Hematopoietic multipotent progenitor cell treated with erythropoietin and hydrocortisone succinate and interleukin-3 and kit ligand, for 4 days (in vitro differentiated cells): ENCODE data around the gene GATA6.

Experiments
- DNase-seq: peaks from one replicate; pipeline ENCODE4 v3.0.0-alpha.2; 2015

The GATA6 gene

DNA sequence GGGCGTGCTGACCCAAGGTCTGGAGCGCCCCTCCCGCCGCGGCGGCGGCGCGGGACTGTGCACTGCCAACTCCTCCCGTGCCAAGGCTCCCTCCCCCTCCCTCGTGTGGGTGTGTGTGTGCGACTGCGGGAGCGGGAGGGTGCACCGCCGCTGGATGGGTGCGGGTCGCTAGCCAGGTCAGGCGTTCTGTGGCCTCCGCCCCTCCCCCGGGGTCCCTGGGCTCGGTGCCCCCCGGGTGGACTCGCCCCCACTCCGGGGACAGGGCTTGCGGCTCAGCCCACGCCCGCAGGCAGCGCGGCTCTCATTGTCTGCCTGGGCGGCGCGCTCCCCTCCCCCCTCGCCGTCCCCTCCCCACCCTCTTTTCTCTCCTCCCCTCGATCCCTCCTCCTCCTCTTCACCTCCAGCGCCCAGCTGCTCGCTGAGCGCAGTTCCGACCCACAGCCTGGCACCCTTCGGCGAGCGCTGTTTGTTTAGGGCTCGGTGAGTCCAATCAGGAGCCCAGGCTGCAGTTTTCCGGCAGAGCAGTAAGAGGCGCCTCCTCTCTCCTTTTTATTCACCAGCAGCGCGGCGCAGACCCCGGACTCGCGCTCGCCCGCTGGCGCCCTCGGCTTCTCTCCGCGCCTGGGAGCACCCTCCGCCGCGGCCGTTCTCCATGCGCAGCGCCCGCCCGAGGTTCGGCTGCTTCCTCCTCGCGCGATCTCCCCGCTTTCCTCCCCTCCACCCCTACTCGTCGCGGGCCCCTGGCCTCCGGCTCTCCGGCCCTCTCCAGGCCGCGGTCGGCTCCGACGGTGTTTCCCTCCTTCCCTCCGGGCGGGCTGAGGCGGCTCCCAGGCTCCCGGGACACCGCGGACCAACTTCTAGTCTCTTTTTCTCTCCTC lies at the start of gene GATA6:
Gene GATA6 (plus strand): TSS at position 579 of the 878 bp plus-strand sequence. CDS start 1,556 bp downstream, outside the sequence.
- DNase-seq, result peak; percentile 83

DNA sequence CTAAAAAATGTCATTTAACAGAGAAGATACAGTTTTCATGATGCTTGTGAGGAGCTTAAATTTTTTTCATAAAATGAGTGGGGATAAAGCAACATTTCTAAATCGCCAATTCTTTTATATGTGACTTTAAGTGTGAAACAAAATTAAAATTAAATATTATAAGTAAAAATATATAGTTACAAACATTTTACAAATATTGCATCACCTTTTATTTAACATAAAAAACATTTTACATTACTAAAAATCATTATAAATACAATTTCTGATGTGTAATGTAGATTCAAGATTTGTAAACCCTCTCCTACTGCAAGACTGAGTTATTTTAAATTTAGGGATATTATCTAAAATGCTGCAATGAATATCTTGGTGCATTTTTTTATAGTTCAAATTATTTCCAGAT lies 44.4 kb upstream of the GATA6 start:
- DNase-seq, result no peak

DNA sequence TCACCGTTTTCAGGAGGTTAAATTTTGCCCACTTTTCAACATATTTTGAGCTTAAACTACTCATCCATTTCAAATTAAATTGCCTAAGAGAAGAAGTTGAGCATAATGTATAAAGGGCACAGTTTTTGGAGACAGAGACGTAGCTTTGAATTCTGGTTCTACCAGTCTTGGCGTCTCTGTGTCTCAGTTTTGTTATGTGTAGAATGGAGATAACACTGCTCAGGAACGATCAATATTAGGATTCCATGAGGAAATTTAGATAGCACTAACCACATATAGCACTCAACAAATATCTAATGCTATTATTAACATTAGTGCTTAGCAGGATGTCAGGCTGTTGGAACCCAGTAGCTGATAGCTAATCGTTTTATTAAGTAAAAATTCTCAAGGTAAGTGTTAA lies 40.4 kb upstream of the GATA6 start:
- no peak for DNase-seq

DNA sequence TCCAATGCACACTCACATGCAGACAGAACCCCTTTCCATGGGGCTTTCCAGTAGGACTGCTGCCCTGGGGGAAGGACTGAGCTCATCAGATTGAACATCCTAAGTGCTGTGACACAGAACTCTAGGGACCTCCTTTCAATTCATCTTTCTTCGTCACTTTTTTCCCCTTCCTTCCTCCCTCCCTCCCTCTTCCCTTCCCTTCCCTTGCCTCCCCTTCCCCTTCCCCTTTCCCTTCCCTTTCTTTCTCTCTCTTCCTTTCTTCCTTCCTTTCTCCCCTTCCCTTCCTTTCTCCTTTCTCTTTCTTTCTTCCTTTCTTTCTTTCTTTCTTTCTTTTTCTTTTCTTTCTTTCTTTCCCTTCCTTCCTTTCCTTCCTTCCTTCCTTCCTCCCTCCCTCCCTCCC lies 39.6 kb upstream of the GATA6 start:
- no peak for DNase-seq

DNA sequence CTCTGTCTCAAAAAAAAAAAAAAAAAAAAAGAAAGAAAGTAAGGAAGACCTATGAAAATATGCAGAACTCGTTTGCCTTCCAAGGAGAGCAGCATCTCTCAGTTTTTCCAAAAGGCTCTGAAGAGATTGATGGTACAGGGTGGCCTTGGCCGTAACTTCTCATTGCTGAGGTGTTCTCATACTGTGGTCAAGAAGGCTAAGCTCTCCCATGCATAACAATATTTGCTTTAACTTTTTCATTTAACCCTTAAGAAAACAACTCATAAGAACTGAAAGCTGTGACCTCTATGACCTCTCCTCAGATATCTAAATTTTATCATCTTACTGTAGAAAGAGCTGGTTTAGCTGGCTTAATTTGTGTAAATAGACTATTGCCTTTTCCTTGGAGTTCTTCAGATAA lies 37.1 kb upstream of the GATA6 start:
- DNase-seq, result no peak

DNA sequence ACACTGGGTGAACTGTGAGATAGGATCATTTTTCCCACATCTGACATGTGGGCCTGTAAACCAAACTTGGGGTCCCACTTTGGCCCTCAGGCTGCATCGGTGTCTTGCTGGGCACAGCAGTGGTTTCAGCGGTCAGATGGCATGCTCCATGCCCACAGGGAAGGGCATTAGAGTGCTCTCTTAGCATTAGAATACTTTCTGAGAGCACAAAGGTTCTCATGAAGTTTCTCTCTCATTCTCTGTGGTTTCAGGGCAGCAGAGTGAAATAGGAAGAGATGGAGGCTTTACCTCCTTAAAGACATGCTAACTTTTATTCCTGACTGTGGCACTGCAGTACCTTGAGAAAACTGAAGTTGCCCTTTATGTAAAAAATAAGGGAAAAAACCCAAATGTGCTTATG lies 36.6 kb upstream of the GATA6 start:
- no peak for DNase-seq

DNA sequence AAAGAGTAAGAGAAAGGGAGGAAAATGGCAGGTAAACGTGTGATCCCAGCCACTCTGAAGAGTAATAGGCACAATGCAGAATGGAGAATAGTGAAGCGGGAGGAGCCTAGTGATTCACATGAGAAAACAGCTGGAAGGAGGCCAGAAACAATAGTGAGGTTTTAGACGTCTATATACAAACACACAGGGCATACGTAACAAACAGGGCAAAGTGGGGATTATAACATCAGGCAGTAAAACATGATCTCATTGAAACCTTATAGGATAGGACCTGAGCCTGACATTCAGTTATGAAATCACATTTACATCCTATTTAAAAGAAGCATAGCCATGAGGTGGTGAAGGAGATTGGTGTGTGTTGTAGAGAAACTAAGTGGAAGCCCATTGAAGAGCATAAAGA lies 33.0 kb upstream of the GATA6 start:
- DNase-seq, result no peak

DNA sequence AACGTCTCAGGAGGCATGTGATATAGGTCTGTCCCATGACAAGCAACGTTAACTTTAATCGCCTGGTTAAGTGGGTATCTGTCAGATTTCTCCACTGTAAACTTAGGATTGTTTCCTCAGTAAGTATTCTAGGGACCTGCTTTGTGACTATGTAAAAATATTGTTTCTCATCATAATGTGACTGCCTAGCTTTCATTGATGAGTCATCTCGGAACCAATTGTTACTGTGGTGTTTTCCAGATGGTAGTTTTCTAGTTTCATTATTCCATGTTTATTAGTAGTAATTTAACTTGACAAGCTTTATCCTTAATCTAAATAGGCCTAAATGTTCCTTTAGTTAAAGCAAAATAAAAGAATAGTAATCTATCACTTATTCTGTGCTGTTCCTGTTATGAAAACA lies 28.2 kb upstream of the GATA6 start:
- no peak for DNase-seq

DNA sequence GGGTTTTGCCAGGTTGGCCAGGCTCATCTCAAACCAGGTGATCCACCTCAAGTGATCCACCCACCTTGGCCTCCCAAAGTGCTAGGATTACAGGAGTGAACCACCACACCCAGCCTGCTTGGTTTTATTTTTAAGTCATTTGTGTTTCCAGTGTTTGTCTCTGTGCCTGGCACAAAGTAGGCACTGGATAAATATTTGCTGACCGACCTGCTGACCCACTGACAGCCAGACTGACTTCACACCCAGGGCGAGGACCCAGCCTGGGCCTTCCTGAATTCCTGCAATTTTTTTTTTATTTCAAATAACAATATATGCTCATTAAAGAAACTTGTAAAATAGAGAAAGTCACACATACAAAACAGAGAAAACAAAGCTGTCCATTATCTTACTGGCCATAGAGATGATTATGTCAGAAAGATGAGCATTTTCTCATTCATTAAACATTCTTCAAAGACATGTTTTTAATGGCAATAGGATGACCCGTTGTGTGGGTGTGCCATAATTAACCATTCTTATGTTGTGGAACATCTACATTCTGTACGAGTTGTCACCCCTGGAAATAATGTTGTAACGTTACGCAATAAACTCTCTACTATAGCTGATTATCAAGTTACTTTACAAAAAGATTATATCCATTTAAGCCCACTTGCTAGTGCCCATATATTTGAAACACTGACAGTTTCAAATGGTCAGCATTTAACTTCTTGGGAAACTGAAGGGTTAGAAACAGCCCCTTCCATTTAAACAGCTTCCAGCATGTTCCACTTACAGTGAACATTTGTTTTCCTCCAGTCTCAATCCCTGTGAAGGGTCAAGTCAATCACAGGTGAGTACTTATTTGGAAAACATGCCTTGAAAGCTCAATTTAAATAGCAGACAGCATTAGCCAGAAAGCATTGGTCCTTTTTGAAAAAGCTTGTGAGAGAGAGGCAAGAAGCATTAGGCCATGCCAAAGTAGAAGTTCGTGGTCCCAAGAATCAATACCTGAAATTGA lies 25.7 kb upstream of the GATA6 start:
- DNase-seq, result no peak

DNA sequence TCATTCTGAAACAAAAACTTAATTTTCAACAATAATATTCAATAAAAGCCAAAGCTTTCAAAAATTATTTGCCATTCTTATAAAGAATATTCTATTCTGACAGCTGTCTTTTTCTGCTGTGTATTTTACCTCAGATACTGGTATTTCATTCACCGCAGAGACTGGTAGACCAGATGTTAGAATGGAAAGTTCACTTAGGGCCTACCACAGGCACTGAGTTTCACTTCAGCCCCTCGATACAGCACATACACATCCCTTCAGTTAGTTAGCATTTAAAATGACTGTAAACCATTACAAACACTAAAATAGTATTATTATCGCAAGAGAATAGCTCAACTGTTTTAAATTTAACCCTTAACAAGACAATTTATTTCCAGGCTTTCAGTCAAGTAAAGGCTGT lies 24.2 kb upstream of the GATA6 start:
- DNase-seq, result no peak

DNA sequence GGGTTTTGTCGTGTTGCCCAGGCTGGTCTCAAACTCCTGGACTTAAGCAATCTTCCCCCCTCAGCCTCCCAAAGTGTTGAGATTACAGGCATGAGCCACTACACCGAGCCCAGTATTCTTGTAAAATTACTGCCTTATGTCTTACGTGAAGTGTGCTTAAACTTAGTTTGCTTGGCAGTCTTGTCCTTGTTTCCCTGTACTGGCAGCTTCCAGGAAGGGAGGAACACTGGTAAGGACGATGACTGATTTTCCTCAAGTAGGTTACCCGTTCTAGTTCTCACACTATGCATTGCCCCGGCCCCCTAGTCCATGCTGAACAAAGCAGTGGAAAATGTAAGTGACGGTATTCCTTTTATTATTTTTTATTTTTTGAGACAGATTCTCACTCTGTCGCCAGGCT lies 19.7 kb upstream of the GATA6 start:
- no peak for DNase-seq

DNA sequence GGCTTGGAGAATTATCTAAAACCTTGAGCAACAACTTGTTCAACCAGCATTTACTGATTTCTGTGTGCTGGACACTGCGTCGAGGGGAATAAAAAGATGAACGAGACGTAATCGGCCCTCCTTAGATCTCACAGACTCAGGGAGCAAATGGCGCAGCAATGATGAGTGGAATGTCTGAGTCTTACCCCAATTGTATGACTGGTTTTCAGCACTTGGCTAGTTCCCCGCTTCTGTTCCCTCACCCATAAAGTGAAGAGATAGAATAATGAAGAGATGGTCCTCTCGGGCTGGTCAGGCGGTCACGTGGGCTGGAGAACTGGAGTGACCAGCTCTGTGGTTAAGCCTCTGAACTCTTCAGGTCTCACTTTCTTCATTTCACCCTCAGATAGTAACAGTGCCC lies 17.3 kb upstream of the GATA6 start:
- DNase-seq, result no peak

DNA sequence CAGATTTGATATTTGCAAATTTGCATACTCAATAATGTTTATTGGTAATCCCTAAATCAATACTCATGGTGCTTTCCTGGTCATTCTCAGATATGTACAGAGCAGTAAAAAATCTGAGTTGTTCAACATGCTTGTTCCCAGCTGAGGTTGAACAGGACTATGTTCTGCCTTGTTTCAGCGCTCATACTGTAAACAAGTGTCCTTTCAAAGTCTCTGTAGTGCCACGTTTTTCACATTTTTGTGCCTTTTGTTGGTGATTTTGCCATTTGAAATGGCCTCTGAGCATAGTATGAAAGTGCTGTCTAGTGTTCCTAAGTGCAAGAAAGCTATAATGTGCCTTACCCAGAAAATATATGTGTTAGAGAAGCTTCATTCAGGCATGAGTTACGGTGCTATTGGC lies 16.0 kb upstream of the GATA6 start:
- DNase-seq, result no peak

DNA sequence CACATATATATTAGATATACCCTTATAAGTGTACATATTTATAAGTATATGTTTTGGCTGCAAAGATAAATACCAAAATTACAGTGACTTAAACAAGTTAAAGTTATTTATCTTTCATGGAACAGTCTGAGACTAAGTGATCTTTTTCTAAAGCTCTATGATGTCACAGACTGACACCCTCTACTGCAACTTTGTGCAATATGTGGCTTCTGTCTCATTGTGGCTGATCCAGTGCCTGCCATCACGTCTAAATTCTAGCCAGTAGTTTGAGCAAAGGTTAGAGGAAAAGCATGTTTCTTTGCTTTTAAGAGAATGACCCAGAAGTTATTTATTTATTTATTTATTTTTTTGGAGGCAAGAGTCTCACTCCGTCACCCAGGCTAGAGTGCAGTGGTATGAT lies 13.8 kb upstream of the GATA6 start:
- no peak for DNase-seq

DNA sequence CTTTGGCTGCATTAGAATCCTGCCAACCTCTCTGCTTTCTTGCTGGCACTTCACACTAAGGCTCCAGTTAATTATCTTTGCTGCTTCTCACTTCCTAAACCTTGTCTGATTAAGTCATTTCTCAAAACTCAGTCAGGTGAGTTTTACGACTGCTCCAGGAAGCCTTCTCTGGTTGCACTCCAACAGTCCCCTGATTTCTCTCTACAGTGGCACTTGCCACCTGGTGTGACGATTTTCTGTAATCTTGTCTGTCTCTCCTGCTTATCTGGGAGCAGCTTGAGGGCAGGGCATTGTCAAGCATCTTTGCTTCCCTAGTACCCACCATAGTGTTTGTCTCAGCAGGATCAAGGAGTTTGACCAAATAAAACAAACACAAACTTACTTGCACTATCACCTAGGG lies 10.4 kb upstream of the GATA6 start:
- DNase-seq, result no peak

DNA sequence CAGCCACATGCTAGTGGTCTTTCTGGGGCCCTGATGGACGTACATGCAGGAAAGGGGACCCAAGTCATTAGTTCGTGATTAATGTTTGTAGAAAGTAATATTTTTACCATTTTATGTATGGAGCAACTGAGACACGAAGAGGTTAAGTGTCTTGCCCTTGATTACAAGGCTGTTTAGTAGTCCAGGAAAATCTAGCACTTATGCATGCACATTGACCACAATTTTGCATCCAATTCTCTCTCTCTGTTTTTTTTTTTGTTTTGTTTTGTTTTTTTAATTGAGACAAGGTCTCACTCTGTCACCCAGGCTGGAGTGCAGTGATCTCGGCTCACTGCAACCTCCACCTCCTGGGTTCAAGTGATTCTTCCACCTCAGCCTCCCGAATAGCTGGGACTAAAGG lies 8.3 kb upstream of the GATA6 start:
- no peak for DNase-seq

DNA sequence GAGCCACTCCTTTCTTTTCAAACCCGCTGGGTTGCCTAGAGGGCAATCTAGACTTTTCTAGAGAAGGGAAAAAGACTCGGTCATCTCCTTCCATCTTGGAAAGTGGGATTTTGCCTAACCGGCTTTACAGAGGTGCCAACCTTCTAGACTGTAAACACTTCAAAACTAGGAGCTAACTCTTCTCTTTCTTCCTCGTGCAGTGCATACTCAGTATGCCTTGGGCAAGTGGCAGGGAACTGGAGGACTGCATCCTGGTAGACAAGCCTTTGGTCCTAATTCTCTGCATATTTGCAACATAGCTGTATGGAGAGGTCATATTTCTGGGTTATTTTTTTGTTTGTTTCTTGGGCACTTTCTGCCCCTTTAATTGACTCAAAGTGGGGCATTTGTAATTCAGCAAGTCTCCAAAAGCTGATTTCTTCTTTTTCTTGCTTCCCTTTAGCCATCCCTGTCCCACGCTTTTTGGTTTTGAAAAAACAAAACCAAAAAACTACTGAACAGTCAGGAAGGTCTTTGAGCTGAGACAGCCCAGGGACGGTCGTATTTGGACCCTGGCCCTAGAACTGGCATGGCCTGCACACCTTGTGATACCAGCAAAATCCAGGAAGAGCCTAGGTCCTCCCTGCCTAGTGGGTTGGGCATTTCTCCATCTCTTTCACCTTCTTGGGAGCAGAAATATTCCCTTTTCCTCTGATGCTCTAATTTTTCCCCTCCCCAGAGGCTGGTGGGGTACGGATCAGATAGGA lies 5.8 kb upstream of the GATA6 start:
- no peak for DNase-seq

DNA sequence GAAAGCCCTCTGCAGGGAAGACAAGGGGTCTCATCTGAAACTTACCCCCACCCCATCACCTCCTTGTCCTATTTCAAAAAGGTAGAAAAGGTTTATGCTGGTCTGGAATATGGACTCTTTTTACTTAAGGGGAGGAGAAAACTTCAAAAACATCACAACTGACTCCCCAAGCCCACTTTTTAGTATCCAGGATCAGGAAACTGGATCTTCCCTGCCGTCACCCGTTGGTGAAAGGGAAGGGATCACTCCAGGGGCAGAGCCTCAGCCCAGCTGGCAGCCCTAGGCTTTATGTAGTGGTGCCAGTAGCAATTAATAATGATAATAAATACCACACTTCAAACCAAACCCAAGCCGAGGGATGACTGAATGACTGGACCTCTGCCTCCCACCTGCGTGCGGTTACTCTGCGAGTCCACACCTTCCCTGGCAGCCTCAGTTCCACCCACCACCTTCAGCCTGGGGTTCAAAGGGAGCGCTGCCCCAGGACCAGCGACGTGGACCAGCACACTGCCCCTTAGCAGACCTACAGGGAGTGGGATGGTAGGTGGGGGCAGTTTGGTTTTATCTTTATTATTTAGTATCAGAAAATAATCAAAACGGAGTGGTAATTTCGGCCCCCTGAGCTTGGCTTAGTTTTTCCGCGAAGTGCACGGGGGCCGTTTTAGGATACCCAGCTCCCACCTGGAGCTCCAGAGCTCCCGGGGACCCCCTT lies 4.9 kb upstream of the GATA6 start:
- DNase-seq, result no peak

DNA sequence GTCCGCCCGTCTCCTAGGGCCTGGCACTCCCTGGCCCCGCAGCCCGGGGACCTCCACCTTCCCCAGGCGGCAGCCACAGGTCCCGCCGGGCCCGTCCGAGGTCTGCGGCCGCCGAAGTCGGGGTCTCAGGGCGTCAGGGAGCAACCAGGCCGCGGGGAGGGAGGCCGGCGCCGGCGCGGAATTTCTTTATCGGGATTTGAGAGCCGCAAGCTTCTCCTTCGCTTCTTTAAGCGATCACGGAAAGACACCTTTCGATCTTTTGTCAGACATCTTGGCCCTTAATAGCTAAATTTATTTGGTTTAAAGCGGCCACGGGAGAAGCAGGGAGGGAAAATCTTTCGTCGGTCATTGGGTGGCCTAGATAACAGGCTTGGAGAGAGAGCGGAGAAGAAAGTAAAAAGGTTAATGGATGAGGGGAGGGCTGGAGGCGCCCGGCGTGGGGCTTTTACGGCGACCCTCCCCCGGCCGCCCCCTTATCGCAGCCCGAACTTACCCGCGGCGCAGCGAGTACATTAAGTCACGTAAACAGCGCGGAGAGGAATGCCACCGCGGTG lies 4.3 kb upstream of the GATA6 start:
- no peak for DNase-seq

DNA sequence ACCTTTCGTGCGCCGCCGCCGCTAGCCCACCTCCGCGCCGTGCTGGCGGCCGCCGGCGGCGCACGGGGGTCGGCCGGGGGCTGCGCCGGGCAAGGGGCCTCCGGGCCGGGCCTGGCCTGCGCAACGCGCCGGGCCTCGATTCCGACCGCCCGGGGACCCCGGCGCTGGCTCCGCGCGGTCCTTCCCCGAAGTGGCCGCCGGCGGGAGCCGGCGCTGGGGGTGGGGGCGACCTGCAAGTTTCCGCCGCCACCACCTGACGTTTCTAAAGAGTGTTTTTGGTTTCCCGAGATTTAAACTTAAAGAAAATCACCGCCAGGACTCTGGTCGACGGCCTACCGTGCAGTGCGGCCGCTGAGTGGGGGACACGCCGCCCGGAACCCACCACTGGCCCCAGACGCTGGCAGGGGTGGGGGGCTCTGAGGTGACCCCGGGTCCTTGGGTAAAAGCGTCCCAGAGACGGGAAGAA lies 3.8 kb upstream of the GATA6 start:
- no peak for DNase-seq

DNA sequence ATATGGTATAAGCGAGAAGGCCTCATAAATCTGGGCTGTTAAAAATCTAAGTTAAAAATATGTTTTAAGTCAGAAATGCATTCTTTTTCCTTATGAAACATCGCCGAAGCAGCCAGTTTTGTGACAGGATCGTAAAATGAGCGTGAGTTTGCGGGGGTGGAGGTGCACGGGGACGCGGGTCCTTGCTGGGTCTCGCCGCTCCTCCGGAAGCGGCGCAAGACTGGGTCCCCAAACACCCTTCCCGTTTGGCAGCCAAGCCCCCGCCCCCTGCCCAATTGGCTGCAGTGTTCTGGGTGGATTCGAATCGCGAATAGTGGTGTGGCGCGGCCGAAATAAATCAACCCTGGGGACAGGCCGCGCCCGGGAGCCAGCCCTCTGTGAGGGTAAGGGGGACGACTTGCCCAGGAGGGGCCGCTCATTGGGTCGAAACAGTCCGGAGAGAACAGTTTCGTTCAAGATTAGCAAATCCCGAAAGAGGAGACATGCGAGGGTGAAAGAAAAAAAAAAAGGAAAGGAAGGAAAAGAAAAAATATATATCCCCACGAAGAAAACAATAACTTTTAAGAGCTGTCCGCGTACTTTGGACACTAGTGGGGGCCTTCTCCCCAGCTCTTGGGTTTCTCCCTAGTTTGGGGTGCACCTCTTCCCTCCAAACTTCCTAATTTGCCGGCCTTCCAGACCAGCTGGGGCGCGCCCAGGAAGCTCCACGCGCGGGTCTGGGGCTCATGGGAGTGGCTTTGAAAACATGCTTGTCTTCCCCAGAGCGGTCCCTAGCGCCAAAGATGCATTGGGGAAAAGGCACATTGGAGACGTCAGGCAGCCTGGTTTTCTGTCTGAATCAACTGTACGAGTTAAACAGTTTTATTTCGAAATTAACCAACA lies 3.1 kb upstream of the GATA6 start:
- DNase-seq, result no peak
